Neural cell (in vitro differentiated cells): ENCODE measurements around the gene UBL3. TPM values are rescaled to one million over a fixed set of nuclear protein-coding genes. Genes with fewer than 3 reads are reported as not detected.

ENCODE experiments used
- H2AFZ ChIP-seq: fragments of 200-600, 300-800 bp; sonication (generic), shearing (Covaris generic); 2 replicates; pipeline ENCODE4 v1.6.0; 2014; ENCODE audit warnings: low read depth, mild to moderate bottlenecking, antibody characterized with exemption, low read length, moderate library complexity
- H3F3A ChIP-seq: fragments of 200-600 bp; shearing (Covaris generic); 2 replicates; pipeline ENCODE4 v1.6.1; 2016; ENCODE audit warnings: mild to moderate bottlenecking, moderate library complexity, mixed read lengths, antibody characterized with exemption, low read length; ENCODE audit not compliant: insufficient read depth, poor library complexity, severe bottlenecking
- H3K27ac ChIP-seq: fragments of 200-600, 300-800 bp; sonication (generic), shearing (Covaris generic); 2 replicates; pipeline ENCODE4 v1.5.1; 2014; ENCODE audit warnings: mild to moderate bottlenecking, low read length, moderate library complexity
- H3K27me3 ChIP-seq: fragments of 300-800, 200-600 bp; sonication (generic), shearing (Covaris generic); 2 replicates; pipeline ENCODE4 v1.6.0; 2014; ENCODE audit warnings: mild to moderate bottlenecking, low read depth, low read length, moderate library complexity; ENCODE audit not compliant: insufficient read depth
- H3K36me3 ChIP-seq: fragments of 300-800, 200-600 bp; sonication (generic), shearing (Covaris generic); 2 replicates; pipeline ENCODE4 v1.5.1; 2014; ENCODE audit warnings: mild to moderate bottlenecking, antibody characterized with exemption, low read length, moderate library complexity; ENCODE audit not compliant: insufficient read depth
- H3K4me2 ChIP-seq: fragments of 300-800, 200-600 bp; sonication (generic), shearing (Covaris generic); 2 replicates; pipeline ENCODE4 v1.6.0; 2014; ENCODE audit warnings: mild to moderate bottlenecking, low read length
- H3K4me3 ChIP-seq: fragments of 300-800, 200-600 bp; sonication (generic), shearing (Covaris generic); 2 replicates; pipeline ENCODE4 v1.5.1; 2014; ENCODE audit warnings: mild to moderate bottlenecking, low read length, moderate library complexity
- H3K79me2 ChIP-seq: fragments of 200-600 bp; shearing (Covaris generic); replicated peaks from 2 replicates; pipeline ENCODE4 v1.6.0; 2014; ENCODE audit warnings: mild to moderate bottlenecking, low read length, moderate library complexity; ENCODE audit not compliant: insufficient read depth
- H3K9ac ChIP-seq: fragments of 300-800, 200-600 bp; sonication (generic), shearing (Covaris generic); 2 replicates; pipeline ENCODE4 v1.6.1; 2016; ENCODE audit warnings: mild to moderate bottlenecking, low read length, mixed read lengths
- H3K9me2 ChIP-seq: fragments of 200-600 bp; shearing (Covaris generic); 2 replicates; pipeline ENCODE4 v1.6.1; 2016; ENCODE audit warnings: mild to moderate bottlenecking, low read length, mixed read lengths; ENCODE audit not compliant: insufficient read depth
- H3K9me3 ChIP-seq: fragments of 200-600, 300-800 bp; sonication (generic), shearing (Covaris generic); 2 replicates; pipeline ENCODE4 v1.6.1; 2016; ENCODE audit warnings: mild to moderate bottlenecking, mixed run types, low read length, moderate library complexity, mixed read lengths
- H4K20me1 ChIP-seq: fragments of 200-600 bp; shearing (Covaris generic); 2 replicates; pipeline ENCODE4 v1.6.1; 2016; ENCODE audit warnings: mild to moderate bottlenecking, mixed run types; ENCODE audit not compliant: insufficient read depth
- EP300 ChIP-seq: fragments of 450-650 bp; conservative IDR thresholded peaks from 2 replicates; pipeline ENCODE4 v1.6.1; 2014; ENCODE audit warnings: antibody characterized with exemption, mild to moderate bottlenecking, moderate library complexity; ENCODE audit not compliant: poor library complexity, severe bottlenecking
- EZH2 ChIP-seq: fragments of 200-600, 300-800 bp; shearing (Covaris generic), sonication (generic); IDR thresholded peaks from 2 replicates; pipeline ENCODE4 v1.6.1; 2014; ENCODE audit warnings: antibody characterized with exemption, low read length, borderline replicate concordance, mild to moderate bottlenecking; ENCODE audit not compliant: insufficient read depth, poor library complexity, severe bottlenecking
- MXI1 ChIP-seq: fragments of 450-650 bp; conservative IDR thresholded peaks from 2 replicates; pipeline ENCODE4 v1.6.1; 2014; ENCODE audit warnings: antibody characterized with exemption, mild to moderate bottlenecking; ENCODE audit not compliant: poor library complexity, severe bottlenecking
- POLR2AphosphoS5 ChIP-seq: IDR thresholded peaks from 2 replicates; pipeline ENCODE4 v1.6.1; 2012
- RAD21 ChIP-seq: fragments of 450-650 bp; conservative IDR thresholded peaks from 2 replicates; pipeline ENCODE4 v1.6.1; 2014; ENCODE audit warnings: antibody characterized with exemption, mild to moderate bottlenecking, moderate library complexity
- SMC3 ChIP-seq: fragments of 450-650 bp; conservative IDR thresholded peaks from 2 replicates; pipeline ENCODE4 v1.6.1; 2014; ENCODE audit warnings: antibody characterized with exemption, mild to moderate bottlenecking, moderate library complexity; ENCODE audit not compliant: poor library complexity
- TAF1 ChIP-seq: IDR thresholded peaks from 2 replicates; pipeline ENCODE4 v1.6.1; 2012; ENCODE audit warnings: low read depth
- polyA plus RNA-seq: library from polyadenylated mRNA; depleted of rRNA; stranded (reverse); fragments of >200 nt; gene quantifications from 2 replicates; pipeline ENCODE4 v1.2.3, GENCODE V29; 2014
- TF ChIP-seq, protein P1 (sequence below): fragments of 450-650 bp; IDR thresholded peaks from 2 replicates; pipeline ENCODE4 v1.5.1; 2014; ENCODE audit warnings: antibody characterized with exemption, mild to moderate bottlenecking, moderate library complexity; ENCODE audit not compliant: poor library complexity, severe bottlenecking
- TF ChIP-seq, protein P2 (sequence below): IDR thresholded peaks from 2 replicates; pipeline ENCODE4 v1.6.1; 2012; ENCODE audit warnings: borderline replicate concordance

Gene UBL3
- polyA plus RNA-seq, 1 donor from 2014 or later: 35.8 TPM

GRCh38 chr13:29816715-29817114 is 33.7 kb downstream of the UBL3 start:
- peaks cover 40% of the 10 kb centered on the region for H3K79me2 ChIP-seq
- H3K9ac ChIP-seq: no peak overlapping the region
- H3F3A ChIP-seq: no peaks in the 10 kb centered on the region
- no peak overlapping the region for H3K4me3 ChIP-seq
- H3K9me2 ChIP-seq: no peaks in the 10 kb centered on the region
- H3K9me3 ChIP-seq: no peaks in the 10 kb centered on the region
- no peak overlapping the region for H3K4me2 ChIP-seq
- no peak overlapping the region for H2AFZ ChIP-seq
- no peaks in the 10 kb centered on the region for H3K27me3 ChIP-seq
- TF ChIP-seq, protein P1, sequence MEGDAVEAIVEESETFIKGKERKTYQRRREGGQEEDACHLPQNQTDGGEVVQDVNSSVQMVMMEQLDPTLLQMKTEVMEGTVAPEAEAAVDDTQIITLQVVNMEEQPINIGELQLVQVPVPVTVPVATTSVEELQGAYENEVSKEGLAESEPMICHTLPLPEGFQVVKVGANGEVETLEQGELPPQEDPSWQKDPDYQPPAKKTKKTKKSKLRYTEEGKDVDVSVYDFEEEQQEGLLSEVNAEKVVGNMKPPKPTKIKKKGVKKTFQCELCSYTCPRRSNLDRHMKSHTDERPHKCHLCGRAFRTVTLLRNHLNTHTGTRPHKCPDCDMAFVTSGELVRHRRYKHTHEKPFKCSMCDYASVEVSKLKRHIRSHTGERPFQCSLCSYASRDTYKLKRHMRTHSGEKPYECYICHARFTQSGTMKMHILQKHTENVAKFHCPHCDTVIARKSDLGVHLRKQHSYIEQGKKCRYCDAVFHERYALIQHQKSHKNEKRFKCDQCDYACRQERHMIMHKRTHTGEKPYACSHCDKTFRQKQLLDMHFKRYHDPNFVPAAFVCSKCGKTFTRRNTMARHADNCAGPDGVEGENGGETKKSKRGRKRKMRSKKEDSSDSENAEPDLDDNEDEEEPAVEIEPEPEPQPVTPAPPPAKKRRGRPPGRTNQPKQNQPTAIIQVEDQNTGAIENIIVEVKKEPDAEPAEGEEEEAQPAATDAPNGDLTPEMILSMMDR: no peak
- TF ChIP-seq TAF1: no peak
- H4K20me1 ChIP-seq: no peaks in the 10 kb centered on the region
- no peak overlapping the region for H3K27ac ChIP-seq
- no peaks in the 10 kb centered on the region for H3K36me3 ChIP-seq

DNA sequence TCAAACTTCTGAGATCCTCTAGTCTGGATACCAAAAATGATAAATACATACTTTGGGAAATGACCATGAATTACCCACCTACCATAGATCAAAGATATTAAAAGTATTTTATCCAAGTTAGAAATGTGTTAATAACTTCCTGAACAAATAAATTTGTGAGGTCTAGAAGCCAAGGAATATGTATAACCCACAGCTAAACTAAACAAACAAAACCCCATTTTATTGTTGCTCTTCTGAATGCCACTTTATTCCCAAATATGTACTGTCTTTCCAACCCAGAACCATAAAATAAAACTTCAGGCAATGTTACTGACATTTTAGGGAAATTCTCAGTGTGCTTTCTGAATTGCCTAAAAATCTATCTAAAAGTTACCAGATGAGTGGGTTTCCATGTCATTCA is 35.1 kb downstream of the UBL3 start:
- TF ChIP-seq EZH2 (no peak), EP300 (no peak), MXI1 (no peak), TAF1 (no peak), SMC3 (no peak), RAD21 (no peak), POLR2AphosphoS5 (no peak)
- TF ChIP-seq, protein P2, sequence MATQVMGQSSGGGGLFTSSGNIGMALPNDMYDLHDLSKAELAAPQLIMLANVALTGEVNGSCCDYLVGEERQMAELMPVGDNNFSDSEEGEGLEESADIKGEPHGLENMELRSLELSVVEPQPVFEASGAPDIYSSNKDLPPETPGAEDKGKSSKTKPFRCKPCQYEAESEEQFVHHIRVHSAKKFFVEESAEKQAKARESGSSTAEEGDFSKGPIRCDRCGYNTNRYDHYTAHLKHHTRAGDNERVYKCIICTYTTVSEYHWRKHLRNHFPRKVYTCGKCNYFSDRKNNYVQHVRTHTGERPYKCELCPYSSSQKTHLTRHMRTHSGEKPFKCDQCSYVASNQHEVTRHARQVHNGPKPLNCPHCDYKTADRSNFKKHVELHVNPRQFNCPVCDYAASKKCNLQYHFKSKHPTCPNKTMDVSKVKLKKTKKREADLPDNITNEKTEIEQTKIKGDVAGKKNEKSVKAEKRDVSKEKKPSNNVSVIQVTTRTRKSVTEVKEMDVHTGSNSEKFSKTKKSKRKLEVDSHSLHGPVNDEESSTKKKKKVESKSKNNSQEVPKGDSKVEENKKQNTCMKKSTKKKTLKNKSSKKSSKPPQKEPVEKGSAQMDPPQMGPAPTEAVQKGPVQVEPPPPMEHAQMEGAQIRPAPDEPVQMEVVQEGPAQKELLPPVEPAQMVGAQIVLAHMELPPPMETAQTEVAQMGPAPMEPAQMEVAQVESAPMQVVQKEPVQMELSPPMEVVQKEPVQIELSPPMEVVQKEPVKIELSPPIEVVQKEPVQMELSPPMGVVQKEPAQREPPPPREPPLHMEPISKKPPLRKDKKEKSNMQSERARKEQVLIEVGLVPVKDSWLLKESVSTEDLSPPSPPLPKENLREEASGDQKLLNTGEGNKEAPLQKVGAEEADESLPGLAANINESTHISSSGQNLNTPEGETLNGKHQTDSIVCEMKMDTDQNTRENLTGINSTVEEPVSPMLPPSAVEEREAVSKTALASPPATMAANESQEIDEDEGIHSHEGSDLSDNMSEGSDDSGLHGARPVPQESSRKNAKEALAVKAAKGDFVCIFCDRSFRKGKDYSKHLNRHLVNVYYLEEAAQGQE: no peak
- TF ChIP-seq, protein P1: no peak
- Histone ChIP-seq H3K9me3 (no peaks in the 10 kb centered on the region), H3F3A (no peaks in the 10 kb centered on the region), H4K20me1 (no peaks in the 10 kb centered on the region), H3K36me3 (no peaks in the 10 kb centered on the region), H3K4me3 (no peak overlapping the region), H3K27me3 (no peaks in the 10 kb centered on the region), H3K4me2 (no peak overlapping the region), H3K27ac (no peak overlapping the region), H3K9me2 (no peaks in the 10 kb centered on the region), H3K79me2 (peaks cover 45% of the 10 kb centered on the region), H3K9ac (no peak overlapping the region), H2AFZ (no peak overlapping the region)
